Measurements from ENCODE around the gene TMEM26. TPM values are rescaled to one million over a fixed set of nuclear protein-coding genes. Genes with fewer than 3 reads are reported as not detected.

TMEM26 gene
- total and polyA plus RNA-seq, 2 of the 13 experiments (the other 11 are each of a cell fraction or from before 2014, with no cell fraction given) = not detected

GRCh38 chr10:61385231-61386001 is 67.8 kb downstream of the TMEM26 start:
- no peak for FAIRE-seq
- Histone ChIP-seq H3K9ac (ENCODE audit: insufficient read depth, low read depth, low read length) (no peak overlapping the region), H3K79me2 (ENCODE audit: insufficient read depth, low read length) (no peaks in the 10 kb centered on the region), H4K20me1 (ENCODE audit: insufficient read depth, low read length) (no peaks in the 10 kb centered on the region), H3K27me3 (ENCODE audit: control insufficient read depth in 1 of 2, insufficient read depth in 2 of 2, low read length in 2 of 2) (no peaks in the 10 kb centered on the region), H3K4me3 (replicated peaks in 1 of 3; ENCODE audit: insufficient read depth in 1 of 3, low read depth in 2 of 3, low read length in 3 of 3) (no peak overlapping the region), H2AFZ (ENCODE audit: low read length) (no peak overlapping the region), H3K9me3 (ENCODE audit: low read length) (no peaks in the 10 kb centered on the region), H3K27ac (ENCODE audit: extremely low read length, insufficient read depth, low read length) (no peak overlapping the region), H3K4me2 (ENCODE audit: low read depth, low read length) (no peak overlapping the region), H3K4me1 (ENCODE audit: insufficient read depth, low read length) (no peaks in the 10 kb centered on the region), H3K36me3 (replicated peaks in 1 of 2; ENCODE audit: control insufficient read depth in 1 of 2, insufficient read depth in 2 of 2, low read length in 2 of 2) (no peaks in the 10 kb centered on the region)
- no TSS peak for BruUV-seq (replicated peaks)
- in situ Hi-C loops (cut with HindIII; ENCODE audit: extremely low pct_ligation_motif_present, low pct_unique_long_range_greater_than_20kb) (no loop called here), intact Hi-C loops (cut with micrococcal nuclease; ENCODE audit: unreplicated experiment) (no loop called here)
- DNase-seq (ENCODE audit: low spot score) = no peak
- POLR2A ChIA-PET = no interaction called here
- CTCF ChIA-PET (ENCODE audit: low intra/inter-chr PET ratio, low total read pairs) = no interaction called here
- ATAC-seq = no peak
- WGBS (ENCODE audit: low lambda C conversion rate) = 2% methylated on average over 2 of the region's 2 CpGs
- TF ChIP-seq PAX8 (CRISPR knock-in tag; IDR thresholded peaks at IDR 0.05; ENCODE audit: borderline replicate concordance) = no peak
- TF ChIP-seq NR1H2 (CRISPR knock-in tag; IDR thresholded peaks at IDR 0.05; ENCODE audit: borderline replicate concordance, low read depth) = no peak
- TF ChIP-seq REPIN1 (CRISPR knock-in tag; IDR thresholded peaks at IDR 0.05; ENCODE audit: borderline replicate concordance, low read depth) = no peak
- TF ChIP-seq SMC3 (IDR thresholded peaks at IDR 0.05; ENCODE audit: low read length) = no peak
- no peak for TF ChIP-seq THAP11 (CRISPR knock-in tag; IDR thresholded peaks at IDR 0.05)
- no peak for TF ChIP-seq NR2F1 (CRISPR knock-in tag; IDR thresholded peaks at IDR 0.05)
- TF ChIP-seq ZMYM3 (CRISPR knock-in tag; IDR thresholded peaks at IDR 0.05) = no peak
- no peak for TF ChIP-seq HCFC1 (IDR thresholded peaks at IDR 0.05; ENCODE audit: low read depth, low read length)
- TF ChIP-seq REST (IDR thresholded peaks at IDR 0.05; ENCODE audit: borderline replicate concordance in 1 of 2, low read depth in 1 of 2, low read length in 2 of 2) = no peak
- TF ChIP-seq ZFP82 (CRISPR knock-in tag; IDR thresholded peaks at IDR 0.05; ENCODE audit: borderline replicate concordance) = no peak
- TF ChIP-seq, protein P1, sequence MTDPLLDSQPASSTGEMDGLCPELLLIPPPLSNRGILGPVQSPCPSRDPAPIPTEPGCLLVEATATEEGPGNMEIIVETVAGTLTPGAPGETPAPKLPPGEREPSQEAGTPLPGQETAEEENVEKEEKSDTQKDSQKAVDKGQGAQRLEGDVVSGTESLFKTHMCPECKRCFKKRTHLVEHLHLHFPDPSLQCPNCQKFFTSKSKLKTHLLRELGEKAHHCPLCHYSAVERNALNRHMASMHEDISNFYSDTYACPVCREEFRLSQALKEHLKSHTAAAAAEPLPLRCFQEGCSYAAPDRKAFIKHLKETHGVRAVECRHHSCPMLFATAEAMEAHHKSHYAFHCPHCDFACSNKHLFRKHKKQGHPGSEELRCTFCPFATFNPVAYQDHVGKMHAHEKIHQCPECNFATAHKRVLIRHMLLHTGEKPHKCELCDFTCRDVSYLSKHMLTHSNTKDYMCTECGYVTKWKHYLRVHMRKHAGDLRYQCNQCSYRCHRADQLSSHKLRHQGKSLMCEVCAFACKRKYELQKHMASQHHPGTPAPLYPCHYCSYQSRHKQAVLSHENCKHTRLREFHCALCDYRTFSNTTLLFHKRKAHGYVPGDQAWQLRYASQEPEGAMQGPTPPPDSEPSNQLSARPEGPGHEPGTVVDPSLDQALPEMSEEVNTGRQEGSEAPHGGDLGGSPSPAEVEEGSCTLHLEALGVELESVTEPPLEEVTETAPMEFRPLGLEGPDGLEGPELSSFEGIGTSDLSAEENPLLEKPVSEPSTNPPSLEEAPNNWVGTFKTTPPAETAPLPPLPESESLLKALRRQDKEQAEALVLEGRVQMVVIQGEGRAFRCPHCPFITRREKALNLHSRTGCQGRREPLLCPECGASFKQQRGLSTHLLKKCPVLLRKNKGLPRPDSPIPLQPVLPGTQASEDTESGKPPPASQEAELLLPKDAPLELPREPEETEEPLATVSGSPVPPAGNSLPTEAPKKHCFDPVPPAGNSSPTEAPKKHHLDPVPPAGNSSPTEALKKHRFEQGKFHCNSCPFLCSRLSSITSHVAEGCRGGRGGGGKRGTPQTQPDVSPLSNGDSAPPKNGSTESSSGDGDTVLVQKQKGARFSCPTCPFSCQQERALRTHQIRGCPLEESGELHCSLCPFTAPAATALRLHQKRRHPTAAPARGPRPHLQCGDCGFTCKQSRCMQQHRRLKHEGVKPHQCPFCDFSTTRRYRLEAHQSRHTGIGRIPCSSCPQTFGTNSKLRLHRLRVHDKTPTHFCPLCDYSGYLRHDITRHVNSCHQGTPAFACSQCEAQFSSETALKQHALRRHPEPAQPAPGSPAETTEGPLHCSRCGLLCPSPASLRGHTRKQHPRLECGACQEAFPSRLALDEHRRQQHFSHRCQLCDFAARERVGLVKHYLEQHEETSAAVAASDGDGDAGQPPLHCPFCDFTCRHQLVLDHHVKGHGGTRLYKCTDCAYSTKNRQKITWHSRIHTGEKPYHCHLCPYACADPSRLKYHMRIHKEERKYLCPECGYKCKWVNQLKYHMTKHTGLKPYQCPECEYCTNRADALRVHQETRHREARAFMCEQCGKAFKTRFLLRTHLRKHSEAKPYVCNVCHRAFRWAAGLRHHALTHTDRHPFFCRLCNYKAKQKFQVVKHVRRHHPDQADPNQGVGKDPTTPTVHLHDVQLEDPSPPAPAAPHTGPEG (CRISPR knock-in tag; IDR thresholded peaks at IDR 0.05) = no peak
- no peak for TF ChIP-seq KLF12 (CRISPR knock-in tag; IDR thresholded peaks at IDR 0.05; ENCODE audit: borderline replicate concordance)
- TF ChIP-seq, protein P2, sequence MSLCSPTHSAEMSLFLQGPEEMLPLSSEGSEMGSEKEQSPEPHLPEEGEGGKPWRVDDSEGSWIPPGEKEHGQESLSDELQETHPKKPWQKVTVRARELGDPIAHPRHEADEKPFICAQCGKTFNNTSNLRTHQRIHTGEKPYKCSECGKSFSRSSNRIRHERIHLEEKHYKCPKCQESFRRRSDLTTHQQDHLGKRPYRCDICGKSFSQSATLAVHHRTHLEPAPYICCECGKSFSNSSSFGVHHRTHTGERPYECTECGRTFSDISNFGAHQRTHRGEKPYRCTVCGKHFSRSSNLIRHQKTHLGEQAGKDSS (CRISPR knock-in tag; IDR thresholded peaks at IDR 0.05; ENCODE audit: borderline replicate concordance, low read depth) = no peak
- no peak for TF ChIP-seq PHB2 (IDR thresholded peaks at IDR 0.05; ENCODE audit: partially characterized antibody)
